HL-60 (cell line): ENCODE measurements around the gene MSI2.

Experiments used
- CTCF ChIP-seq: IDR thresholded peaks from one replicate; pipeline ENCODE4 v1.5.1; 2011; ENCODE audit warnings: low read length, control low read depth, inconsistent platforms; ENCODE audit not compliant: insufficient read depth
- GABPA ChIP-seq: IDR thresholded peaks from 2 replicates; pipeline ENCODE4 v1.6.1; 2012; ENCODE audit warnings: low read depth
- POLR2AphosphoS5 ChIP-seq: IDR thresholded peaks from 2 replicates; pipeline ENCODE4 v1.6.1; 2012; ENCODE audit warnings: low read depth
- REST ChIP-seq: IDR thresholded peaks from 2 replicates; pipeline ENCODE4 v1.6.1; 2012; ENCODE audit warnings: low read depth; ENCODE audit not compliant: insufficient replicate concordance
- SPI1 ChIP-seq: IDR thresholded peaks from 2 replicates; pipeline ENCODE4 v1.6.1; 2012; ENCODE audit warnings: low read depth, mild to moderate bottlenecking, borderline replicate concordance

GRCh38 chr17:57440522-57441269 lies 184.4 kb downstream of the MSI2 start:
- TF ChIP-seq CTCF (no peak), POLR2AphosphoS5 (no peak), GABPA (no peak), REST (no peak), SPI1 (no peak)
